Measurements from ENCODE around the gene TLK1.
"Not testable (repeated sequence)": the region's sequence is repeated elsewhere in the genome, so short reads cannot be mapped to it uniquely, and the experiment has no call there.

TLK1 gene

DNA sequence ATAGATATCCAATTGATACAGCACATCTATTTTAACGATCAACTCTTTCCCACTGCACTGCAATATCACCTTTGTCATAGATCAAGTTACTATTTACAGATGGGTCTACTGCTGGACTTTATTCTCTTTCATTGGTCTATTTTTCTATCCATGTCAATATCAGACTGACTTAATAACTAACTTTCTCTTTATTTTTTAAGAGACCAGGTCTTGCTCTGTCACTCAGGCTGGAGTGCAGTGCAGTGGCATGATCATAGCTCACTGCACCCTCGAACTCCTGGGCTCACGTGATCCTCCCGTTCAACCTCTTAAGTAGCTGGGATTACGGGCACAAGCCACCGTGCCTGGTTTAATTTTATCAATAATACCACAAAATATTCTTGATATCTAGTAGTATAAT, 71.2 kb downstream of the TLK1 start:
- TF ChIP-seq TAF1 (IDR thresholded peaks at IDR 0.05; ENCODE audit: borderline replicate concordance, low read depth, low read length) (no peak), POLR2A (IDR thresholded peaks at IDR 0.05; ENCODE audit: low read depth, low read length) (no peak), POLR2AphosphoS5 (IDR thresholded peaks at IDR 0.05; ENCODE audit: low read depth, low read length) (no peak)
- DNase-seq (ENCODE audit: insufficient read length) = no peak
- no peak for FAIRE-seq

GRCh38 chr2:171088057-171088834, 72.4 kb downstream of the TLK1 start:
- no peak for TF ChIP-seq POLR2A (IDR thresholded peaks at IDR 0.05; ENCODE audit: low read depth, low read length)
- no peak for FAIRE-seq

GRCh38 chr2:171087547-171087946, 73.1 kb downstream of the TLK1 start:
- TF ChIP-seq POLR2A (IDR thresholded peaks at IDR 0.05; ENCODE audit: low read depth, low read length) (no peak), POLR2AphosphoS5 (IDR thresholded peaks at IDR 0.05; ENCODE audit: low read depth, low read length) (no peak), TAF1 (IDR thresholded peaks at IDR 0.05; ENCODE audit: borderline replicate concordance, low read depth, low read length) (no peak)
- peak; percentile 9 for FAIRE-seq
- no peak for DNase-seq (ENCODE audit: insufficient read length)

More at GRCh38 chr2:171088057-171088834, 72.4 kb downstream of the TLK1 start:
- no peak for DNase-seq (ENCODE audit: insufficient read length)

DNA sequence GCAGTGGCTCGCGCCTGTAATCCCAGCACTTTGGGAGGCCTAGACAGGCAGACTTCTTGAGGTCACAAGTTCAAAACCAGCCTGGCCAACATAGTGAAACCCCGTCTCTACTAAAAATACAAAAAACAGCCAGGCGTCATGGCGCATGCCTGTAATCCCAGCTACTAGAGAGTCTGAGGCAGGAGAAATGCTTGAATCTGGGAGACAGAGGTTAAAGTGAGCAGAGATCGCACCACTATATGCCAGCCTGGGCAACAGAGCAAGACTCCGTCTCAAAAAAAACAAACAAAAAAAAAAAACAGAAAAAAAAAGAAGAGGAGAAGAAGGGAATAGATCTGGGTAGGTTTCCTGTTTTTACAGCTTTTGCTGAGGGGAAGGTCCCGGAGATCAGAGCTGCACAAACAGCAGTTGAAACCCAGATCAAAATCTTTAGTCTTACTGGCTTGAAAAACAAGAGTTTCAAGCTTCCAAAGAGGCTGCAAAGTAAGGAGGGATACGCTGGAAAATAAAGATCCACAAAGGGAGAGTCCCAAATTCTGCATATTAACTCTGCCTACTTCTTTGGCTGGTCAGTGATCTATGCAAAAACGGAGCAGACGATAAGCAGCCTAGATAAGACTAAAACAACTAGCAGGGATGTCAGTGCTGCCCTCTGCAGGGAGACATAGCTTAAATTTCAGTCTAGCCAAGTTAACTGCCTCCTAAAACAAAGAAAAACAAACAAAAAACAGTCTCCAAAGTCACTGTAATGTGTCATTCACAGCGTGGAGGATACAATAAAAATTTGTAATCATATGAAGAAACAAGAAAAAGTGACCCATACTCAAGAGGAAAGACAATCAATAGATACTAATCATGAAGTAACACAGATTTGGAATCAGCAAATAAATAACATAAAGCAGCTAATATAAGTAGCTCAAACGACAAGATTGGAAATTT, 74.1 kb downstream of the TLK1 start:
- peak; percentile 33 for FAIRE-seq

DNA sequence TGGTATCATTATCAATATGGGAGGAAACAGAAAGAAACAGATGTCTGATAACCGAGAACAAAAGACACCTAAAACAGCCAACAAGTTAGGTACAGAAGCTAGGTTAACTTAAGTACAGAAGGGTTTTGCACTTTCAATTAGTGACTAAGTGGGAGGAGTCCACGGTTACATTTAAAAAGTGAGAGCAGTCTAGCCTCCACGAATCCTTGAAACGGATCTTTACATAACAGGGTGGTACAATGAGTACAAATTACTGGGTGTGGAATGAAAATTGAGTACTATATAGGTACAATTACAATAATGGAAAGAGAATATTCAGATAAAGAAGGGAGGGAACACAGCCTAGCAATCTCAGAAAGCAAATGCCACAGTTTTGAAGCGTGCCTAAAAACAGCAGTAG, 76.6 kb downstream of the TLK1 start:
- DNase-seq (ENCODE audit: insufficient read length) (no peak), FAIRE-seq (peak; percentile 44)
- TF ChIP-seq POLR2A (IDR thresholded peaks at IDR 0.05; ENCODE audit: low read depth, low read length) = no peak
- no peak for TF ChIP-seq TAF1 (IDR thresholded peaks at IDR 0.05; ENCODE audit: borderline replicate concordance, low read depth, low read length)
- TF ChIP-seq POLR2AphosphoS5 (IDR thresholded peaks at IDR 0.05; ENCODE audit: low read depth, low read length) = no peak

More for the DNA sequence above, 74.1 kb downstream of the TLK1 start:
- TF ChIP-seq POLR2AphosphoS5 (IDR thresholded peaks at IDR 0.05; ENCODE audit: low read depth, low read length) = no peak
- no peak for TF ChIP-seq POLR2A (IDR thresholded peaks at IDR 0.05; ENCODE audit: low read depth, low read length)
- TF ChIP-seq TAF1 (IDR thresholded peaks at IDR 0.05; ENCODE audit: borderline replicate concordance, low read depth, low read length) = no peak
- no peak for DNase-seq (ENCODE audit: insufficient read length)

DNA sequence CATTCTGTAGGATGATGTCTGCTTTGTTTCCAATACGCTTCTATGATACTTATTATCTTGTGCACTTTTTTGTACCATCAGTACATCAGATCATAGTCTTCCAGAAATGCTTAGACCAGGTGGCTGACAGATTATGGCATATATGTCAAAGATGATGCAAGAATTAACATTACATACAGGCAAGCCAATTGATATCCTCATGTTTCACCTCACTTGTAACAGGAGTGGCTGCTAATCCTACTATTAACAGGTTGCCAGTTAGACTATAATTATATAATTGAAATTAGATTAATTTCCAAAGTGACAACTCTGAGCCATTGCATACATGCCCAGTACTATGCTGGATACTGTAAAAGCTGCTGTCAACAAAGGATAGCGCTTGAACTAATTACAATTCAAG, 77.2 kb downstream of the TLK1 start:
- FAIRE-seq (no peak), DNase-seq (ENCODE audit: insufficient read length) (no peak)
- TF ChIP-seq TAF1 (IDR thresholded peaks at IDR 0.05; ENCODE audit: borderline replicate concordance, low read depth, low read length) (no peak), POLR2AphosphoS5 (IDR thresholded peaks at IDR 0.05; ENCODE audit: low read depth, low read length) (no peak), POLR2A (IDR thresholded peaks at IDR 0.05; ENCODE audit: low read depth, low read length) (no peak)

DNA sequence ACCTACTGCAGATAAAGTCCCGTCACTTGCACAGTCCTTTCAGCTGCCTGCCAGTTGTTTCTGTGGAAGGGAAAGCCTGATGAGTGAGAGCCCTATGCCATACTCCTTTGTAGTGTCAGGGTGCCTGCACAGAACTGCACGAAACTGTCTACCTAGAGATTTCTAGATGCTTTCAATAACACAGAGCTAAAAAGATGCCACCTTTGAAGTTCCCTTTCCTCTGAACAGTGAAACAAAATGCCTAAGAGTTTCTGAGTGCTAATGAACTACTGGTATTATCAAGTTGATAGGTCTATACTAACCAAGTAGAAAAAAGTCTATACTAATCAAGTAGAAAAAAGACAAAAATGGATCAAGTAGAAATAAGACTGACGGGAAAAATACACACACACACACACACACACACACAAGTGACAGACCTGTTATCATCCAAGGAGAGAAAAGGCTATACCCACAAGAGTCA, 79.0 kb downstream of the TLK1 start:
- FAIRE-seq = no peak
- TF ChIP-seq POLR2AphosphoS5 (IDR thresholded peaks at IDR 0.05; ENCODE audit: low read depth, low read length) = no peak
- no peak for TF ChIP-seq POLR2A (IDR thresholded peaks at IDR 0.05; ENCODE audit: low read depth, low read length)
- no peak for TF ChIP-seq TAF1 (IDR thresholded peaks at IDR 0.05; ENCODE audit: borderline replicate concordance, low read depth, low read length)
- no peak for DNase-seq (ENCODE audit: insufficient read length)

DNA sequence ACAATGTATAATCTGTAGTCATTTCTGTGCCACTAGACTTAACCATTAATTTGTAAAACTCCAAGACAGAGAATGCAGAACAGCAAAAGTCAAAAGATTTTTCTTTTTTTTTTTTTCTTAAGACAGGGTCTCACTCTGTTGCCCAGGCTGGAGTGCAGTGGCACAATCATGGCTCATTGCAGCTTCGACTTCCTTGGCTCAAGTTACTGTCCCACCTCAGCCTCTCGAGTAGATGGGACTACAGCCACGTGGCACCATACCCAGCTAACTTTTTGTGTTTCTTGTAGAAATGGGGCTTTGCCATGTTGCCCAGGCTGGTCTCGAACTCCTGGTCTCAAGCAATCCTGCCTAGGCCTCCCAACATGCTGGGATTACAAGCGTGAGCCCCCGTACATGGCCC, 80.1 kb downstream of the TLK1 start:
- DNase-seq (ENCODE audit: insufficient read length) (no peak), FAIRE-seq (no peak)
- TF ChIP-seq TAF1 (IDR thresholded peaks at IDR 0.05; ENCODE audit: borderline replicate concordance, low read depth, low read length) = no peak
- no peak for TF ChIP-seq POLR2A (IDR thresholded peaks at IDR 0.05; ENCODE audit: low read depth, low read length)
- TF ChIP-seq POLR2AphosphoS5 (IDR thresholded peaks at IDR 0.05; ENCODE audit: low read depth, low read length) = no peak

DNA sequence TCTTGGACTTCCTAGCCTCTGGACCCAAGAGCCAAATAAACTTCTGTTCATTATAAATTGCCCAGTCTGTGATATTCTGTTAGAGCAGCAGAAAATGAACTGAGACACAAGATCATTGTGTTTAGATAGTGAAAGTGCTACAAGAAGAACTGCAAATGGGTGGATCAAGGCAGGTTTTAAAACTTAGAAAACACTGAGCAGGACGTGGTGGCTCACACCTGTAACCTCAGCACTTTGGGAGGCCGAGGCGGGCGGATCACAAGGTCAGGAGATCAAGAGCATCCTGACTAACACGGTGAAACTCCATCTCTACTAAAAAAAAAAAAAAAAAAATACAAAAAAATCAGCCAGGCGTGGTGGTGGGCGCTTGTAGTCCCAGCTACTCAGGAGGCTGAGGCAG, 84.3 kb downstream of the TLK1 start:
- not testable (repeated sequence) for FAIRE-seq; DNase-seq (ENCODE audit: insufficient read length)

DNA sequence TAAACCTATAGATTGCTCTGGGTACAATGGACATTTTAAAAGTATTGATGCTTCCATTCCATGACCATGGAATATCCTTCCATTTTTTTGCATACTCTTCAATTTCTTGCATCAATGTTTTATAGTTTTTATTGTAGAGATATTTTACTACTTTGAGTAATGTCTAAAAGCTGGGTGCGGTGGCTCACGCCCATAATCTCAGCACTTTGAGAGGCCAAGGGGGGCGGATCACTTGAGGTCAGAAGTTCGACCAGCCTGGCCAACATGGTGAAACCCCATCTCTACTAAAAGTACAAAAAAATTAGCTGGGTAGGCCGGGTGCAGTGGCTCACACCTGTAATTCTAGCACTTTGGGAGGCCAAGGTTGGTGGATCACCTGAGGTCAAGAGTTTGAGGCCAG, 88.5 kb downstream of the TLK1 start:
- DNase-seq (ENCODE audit: insufficient read length) = no peak
- FAIRE-seq = no peak
- TF ChIP-seq POLR2AphosphoS5 (IDR thresholded peaks at IDR 0.05; ENCODE audit: low read depth, low read length) (no peak), TAF1 (IDR thresholded peaks at IDR 0.05; ENCODE audit: borderline replicate concordance, low read depth, low read length) (no peak), POLR2A (IDR thresholded peaks at IDR 0.05; ENCODE audit: low read depth, low read length) (no peak)

GRCh38 chr2:171069286-171069956, 91.3 kb downstream of the TLK1 start:
- FAIRE-seq (peak; percentile 44), DNase-seq (ENCODE audit: insufficient read length) (no peak)
- TF ChIP-seq TAF1 (IDR thresholded peaks at IDR 0.05; ENCODE audit: borderline replicate concordance, low read depth, low read length) (no peak), POLR2AphosphoS5 (IDR thresholded peaks at IDR 0.05; ENCODE audit: low read depth, low read length) (no peak), POLR2A (IDR thresholded peaks at IDR 0.05; ENCODE audit: low read depth, low read length) (no peak)
